Measurements from ENCODE around the gene SPATA31A1.
"Not testable (repeated sequence)": the region's sequence is repeated elsewhere in the genome, so short reads cannot be mapped to it uniquely, and the experiment has no call there.

Gene SPATA31A1

DNA sequence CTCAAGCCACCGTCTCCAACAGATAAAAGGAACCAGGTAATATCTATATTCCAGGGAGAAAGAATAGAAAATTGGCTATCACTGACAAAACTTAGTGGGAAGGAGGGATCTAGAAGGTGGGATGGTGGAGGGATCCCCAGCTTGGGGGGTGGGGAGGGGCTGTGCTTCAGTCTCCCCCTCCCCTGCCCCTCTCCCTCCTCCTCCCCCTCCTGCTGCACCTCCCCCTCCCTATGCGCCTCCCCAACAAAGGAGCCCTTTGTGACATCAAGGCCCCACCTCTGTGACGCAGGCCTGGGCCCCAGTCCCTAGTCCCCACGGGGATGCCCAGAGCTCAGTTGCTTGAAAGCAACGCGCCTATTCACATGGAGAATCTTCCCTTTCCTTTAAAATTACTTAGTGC is at the start of gene SPATA31A1:
Gene SPATA31A1, plus strand, starts transcription at position 301 of the 400 bp plus-strand sequence. Its CDS starts 62 bp downstream, at position 363.
- DNase-seq = not testable (repeated sequence)

GRCh38 chr9:39407261-39408204 is 52.1 kb downstream of the SPATA31A1 start:
- not testable (repeated sequence) for DNase-seq

DNA sequence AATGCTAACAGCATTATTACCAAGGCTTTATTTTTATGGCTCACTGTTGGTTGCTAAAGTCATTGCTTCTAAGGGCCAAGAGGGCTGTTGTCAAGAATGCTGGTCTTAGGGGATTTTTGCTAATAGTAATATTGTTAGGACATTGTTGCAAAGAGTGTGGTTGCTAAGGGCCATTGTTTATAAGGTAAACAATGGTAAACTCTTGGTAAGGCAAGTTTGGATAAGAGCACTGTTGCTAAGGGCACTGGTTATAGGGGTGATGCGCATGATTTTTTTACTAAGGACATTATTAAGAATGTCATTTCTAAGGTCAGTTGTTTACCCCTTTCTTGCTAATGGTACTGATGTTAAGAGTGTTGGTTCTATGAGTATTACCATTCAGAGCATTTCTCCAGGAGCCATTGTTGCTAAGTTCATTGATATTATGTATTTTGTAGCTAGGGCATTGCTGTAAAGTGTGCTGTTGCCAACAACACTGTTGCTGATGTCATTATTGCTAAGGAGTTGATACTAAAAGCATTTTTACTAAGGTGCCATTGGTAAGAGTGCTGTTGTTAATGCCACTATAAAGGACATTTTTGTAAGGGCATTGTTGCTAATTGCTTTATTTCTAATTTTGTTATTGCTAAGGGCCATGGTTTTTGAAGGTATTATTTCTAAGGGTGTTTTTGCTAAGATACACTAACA is 55.9 kb downstream of the SPATA31A1 start:
- not testable (repeated sequence) for DNase-seq
